ENCODE measurements around the gene POGZ.
A peak's percentile ranks its signal among the peaks of the same experiment; 100 is the strongest.

The POGZ gene

GRCh38 chr1:151459331-151460046 lies at the start of gene POGZ:
POGZ (minus strand) TSS chr1:151459494; CDS start chr1:151442204, 17,290 bp downstream.
- no peak for TF ChIP-seq CTCF (IDR thresholded peaks at IDR 0.05)
- peak; percentile 98 for DNase-seq (ENCODE audit: low spot score)
- peak within 1 kb of the TSS; percentile 91 for H3K4me3 ChIP-seq
- H3K27ac ChIP-seq: peak within 1 kb of the TSS; percentile 93 to 100

- Histone ChIP-seq H3K4me3 (no peak overlapping the region), H3K27ac (no peak overlapping the region)
- TF ChIP-seq CTCF (IDR thresholded peaks at IDR 0.05): no peak
- DNase-seq (ENCODE audit: low spot score): no peak
Observed at GRCh38 chr1:151508833-151509232, 49.5 kb upstream of the POGZ start.

GRCh38 chr1:151504759-151505158 lies 45.5 kb upstream of the POGZ start:
- no peak for TF ChIP-seq CTCF (IDR thresholded peaks at IDR 0.05)
- no peak for DNase-seq (ENCODE audit: low spot score)
- Histone ChIP-seq H3K27ac (no peak overlapping the region), H3K4me3 (no peak overlapping the region)

- H3K4me3 ChIP-seq: no peak overlapping the region
Observed at GRCh38 chr1:151504252-151504651, 45.0 kb upstream of the POGZ start.

GRCh38 chr1:151502859-151503780 lies 43.8 kb upstream of the POGZ start:
- Histone ChIP-seq H3K27ac (no peak overlapping the region), H3K4me3 (no peak overlapping the region)
- DNase-seq (ENCODE audit: low spot score): no peak
- no peak for TF ChIP-seq CTCF (IDR thresholded peaks at IDR 0.05)

More at GRCh38 chr1:151504252-151504651, 45.0 kb upstream of the POGZ start:
- DNase-seq (ENCODE audit: low spot score): no peak
- TF ChIP-seq CTCF (IDR thresholded peaks at IDR 0.05): no peak
- H3K27ac ChIP-seq: no peak overlapping the region

GRCh38 chr1:151502035-151502700 lies 42.9 kb upstream of the POGZ start:
- TF ChIP-seq CTCF (IDR thresholded peaks at IDR 0.05): no peak
- H3K27ac ChIP-seq: no peak overlapping the region
- no peak overlapping the region for H3K4me3 ChIP-seq
- no peak for DNase-seq (ENCODE audit: low spot score)

Measured in coronary artery (tissue), 2 donors.